ENCODE data around the gene DZIP3.
A peak's percentile ranks its signal among the peaks of the same experiment; 100 is the strongest.

DZIP3 gene, protein sequence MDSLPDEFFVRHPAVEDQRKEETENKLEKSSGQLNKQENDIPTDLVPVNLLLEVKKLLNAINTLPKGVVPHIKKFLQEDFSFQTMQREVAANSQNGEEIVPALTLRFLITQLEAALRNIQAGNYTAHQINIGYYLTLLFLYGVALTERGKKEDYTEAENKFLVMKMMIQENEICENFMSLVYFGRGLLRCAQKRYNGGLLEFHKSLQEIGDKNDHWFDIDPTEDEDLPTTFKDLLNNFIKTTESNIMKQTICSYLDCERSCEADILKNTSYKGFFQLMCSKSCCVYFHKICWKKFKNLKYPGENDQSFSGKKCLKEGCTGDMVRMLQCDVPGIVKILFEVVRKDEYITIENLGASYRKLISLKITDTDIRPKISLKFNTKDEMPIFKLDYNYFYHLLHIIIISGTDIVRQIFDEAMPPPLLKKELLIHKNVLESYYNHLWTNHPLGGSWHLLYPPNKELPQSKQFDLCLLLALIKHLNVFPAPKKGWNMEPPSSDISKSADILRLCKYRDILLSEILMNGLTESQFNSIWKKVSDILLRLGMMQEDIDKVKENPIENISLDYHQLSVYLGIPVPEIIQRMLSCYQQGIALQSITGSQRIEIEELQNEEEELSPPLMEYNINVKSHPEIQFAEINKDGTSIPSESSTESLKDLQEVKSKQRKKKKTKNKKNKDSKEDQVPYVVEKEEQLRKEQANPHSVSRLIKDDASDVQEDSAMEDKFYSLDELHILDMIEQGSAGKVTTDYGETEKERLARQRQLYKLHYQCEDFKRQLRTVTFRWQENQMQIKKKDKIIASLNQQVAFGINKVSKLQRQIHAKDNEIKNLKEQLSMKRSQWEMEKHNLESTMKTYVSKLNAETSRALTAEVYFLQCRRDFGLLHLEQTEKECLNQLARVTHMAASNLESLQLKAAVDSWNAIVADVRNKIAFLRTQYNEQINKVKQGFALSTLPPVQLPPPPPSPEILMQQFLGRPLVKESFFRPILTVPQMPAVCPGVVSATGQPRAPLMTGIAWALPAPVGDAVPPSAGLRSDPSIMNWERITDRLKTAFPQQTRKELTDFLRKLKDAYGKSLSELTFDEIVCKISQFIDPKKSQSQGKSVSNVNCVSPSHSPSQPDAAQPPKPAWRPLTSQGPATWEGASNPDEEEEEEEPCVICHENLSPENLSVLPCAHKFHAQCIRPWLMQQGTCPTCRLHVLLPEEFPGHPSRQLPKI

DNA sequence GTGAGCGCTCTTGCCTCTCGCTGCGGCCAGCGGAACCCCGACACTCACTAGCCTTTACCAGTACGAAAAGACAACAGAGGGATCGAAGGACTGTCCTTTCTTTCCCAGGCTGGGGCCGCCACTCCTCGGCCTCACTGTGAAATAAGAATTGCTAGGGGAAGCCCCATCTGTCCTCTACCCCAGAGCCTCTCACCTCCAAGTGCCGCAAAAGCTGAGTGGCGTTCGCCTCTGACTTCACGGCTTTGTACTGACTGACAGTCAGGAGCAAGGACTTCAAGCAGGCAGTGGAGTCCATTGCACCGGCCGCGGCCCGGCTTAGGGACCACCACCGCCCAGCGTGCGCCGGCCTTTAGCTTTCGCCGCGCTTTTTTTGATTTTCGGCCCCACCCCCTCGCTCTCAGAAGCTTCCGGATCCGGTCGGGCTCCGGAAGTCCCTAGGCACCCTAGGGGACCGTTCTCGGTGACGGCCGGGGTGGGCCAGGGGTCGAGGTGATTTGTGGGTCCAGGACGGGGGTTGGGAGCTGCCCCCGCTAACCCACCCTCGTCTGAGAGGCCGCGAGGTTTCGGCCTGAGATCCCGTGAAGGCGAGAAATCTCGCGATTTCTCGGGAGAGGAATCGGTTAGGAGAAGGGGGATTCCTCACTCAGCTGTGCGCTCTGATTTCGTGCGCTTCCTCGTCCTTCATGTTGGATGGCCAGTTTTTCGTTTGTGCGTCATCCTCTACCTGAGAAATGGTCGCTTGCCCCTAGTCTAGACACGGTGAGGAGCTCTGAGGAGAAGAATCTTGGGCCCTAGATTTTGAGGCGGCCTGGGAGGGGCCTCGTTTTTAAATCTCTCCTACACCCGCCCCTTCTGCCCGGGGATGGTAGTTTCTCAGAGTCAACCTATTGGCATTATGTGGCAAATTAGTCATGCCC lies at the start of gene DZIP3, which contains the start of gene CIP2A:
Gene DZIP3 (plus strand): TSS at position 642 of the 917 bp plus-strand sequence. CDS start 15,685 bp downstream, outside the sequence.
Gene CIP2A (minus strand): TSS at position 358 of the 917 bp plus-strand sequence. CDS start 63 bp downstream, at position 295.
- DNase-seq (ENCODE audit: low read depth in 2 of 2) = peak; percentile 83

DNA sequence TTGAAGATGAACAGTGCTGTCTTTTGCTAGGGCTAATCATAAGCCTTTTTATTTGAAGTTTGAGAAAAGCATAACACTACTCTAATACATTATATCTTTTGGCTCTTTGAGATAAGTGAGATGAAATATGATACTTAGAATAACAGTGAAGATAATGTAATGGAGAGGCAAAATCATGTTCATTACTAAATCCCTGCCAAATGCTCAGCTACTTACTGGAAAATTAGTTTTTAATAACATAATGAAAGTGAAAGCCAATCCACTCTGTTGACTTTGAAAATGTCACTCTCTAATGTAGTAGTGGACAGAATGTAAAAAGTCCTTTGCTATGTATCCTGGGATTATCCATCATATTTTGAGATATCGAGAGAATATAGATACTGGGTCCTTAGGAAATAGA lies 43.3 kb upstream of the DZIP3 start:
- DNase-seq (ENCODE audit: low read depth in 2 of 2) = no peak

DNA sequence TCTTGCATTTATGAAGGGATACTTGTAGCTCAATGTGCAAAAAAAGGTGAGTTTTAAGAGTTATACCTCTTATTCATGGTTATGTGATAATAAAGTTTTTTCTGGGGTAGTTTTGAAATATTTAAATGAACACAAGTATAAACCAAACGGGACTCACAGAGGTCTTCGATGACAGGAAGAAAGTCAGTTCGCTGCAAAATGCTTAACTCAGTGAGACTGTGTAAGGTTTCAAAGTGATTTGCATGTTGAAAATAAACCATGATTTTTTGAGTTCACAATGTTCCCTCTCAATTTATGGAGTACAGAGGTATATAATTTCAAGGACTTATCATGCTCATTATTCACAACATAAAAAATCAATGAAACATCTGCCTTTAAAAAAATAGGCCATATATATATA lies 42.8 kb upstream of the DZIP3 start:
- no peak for DNase-seq (ENCODE audit: low read depth in 2 of 2)

DNA sequence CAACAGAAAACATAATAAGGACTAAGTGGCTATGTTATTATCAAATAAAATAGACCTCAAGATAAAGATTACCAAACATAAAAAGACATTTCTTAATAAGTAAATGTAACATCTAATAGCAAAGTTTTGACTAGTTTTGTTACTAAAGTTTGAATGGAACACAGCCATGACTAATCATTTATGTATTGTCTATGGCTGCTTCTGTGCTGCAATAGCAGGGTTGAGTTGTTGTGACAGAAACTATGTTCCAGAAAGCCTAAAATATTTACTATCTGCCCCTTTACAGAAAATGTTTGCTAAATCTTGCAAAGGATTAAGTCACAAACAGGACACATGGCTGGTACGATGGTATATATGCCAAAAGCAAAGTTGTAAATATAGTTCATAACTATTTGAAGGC lies 41.2 kb upstream of the DZIP3 start:
- no peak for DNase-seq (ENCODE audit: low read depth in 2 of 2)

DNA sequence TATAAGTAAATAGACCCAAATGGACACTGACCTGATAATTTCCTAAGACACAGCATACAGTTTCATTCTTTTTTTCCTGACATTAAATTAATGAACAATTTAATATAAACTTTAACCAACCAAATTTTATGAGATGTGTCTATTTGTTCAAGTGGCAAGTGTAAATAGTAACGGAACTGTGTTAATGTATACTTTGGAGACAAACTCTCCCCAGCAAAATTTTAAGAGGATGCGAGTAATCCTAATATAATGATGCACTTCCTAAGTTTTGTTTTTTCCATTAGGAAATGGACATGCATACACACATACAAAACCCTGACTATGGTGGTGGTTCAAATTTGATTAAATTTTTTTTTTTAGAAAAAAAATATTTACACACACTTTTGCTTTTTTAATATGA lies 40.6 kb upstream of the DZIP3 start:
- no peak for DNase-seq (ENCODE audit: low read depth in 2 of 2)

DNA sequence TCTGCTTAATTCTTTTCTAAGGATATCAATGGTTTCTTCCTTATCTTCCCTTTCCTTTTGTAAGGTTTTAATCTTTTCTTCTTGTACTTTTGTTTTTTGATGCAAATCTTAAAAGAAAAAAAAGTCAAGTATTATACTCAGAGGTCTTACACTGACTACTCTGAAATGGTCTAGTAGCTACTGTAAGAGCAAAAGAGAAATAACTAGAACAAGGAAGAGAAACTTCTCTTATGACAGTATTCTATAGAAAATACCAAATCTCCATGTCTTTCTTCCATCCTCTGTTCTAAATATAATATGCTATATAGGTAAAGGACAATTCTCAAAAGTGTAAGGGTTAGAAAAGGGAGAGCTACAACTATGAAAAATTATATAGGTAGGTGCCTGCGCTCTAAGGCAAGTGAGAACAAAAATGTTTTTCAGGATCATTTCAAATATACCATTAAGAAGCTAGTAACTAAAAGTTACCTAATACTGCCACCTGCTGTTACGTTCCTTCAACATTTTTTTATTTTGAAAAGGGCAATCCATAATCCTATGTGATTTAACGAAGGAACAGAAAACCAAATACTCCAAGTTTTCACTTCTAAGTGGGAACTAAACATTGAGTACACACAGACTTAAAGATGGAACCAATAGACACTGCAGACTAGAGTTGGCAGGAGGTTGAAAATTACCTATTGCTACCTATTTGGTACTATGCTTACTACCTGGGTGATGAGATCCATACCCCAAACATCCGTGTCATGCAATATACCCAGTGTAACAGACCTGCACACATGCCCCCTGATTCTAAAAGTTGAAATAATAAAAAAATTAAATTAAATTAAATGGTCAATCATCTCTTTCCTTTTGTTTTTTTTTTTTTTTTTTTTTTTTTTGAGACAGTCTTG lies 37.0 kb upstream of the DZIP3 start:
- no peak for DNase-seq (ENCODE audit: low read depth in 2 of 2)

DNA sequence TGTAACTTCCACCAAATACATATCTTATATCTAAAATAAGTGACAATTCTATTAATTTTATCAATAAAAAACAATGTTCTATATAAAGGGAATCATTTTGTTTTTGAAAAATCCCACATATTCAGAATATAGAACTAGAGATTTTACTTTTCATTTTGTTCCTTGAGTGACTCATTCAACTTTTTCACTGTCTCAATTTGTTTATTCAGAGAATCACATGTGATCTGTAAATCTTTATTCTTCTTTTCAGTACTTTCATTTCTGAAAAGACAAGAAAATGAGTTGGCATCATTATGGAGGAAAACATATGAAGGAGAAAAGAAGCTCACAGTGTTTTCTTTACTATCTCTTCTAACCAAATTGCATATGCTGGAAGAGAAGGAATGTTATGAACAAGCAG lies 35.3 kb upstream of the DZIP3 start:
- no peak for DNase-seq (ENCODE audit: low read depth in 2 of 2)

DNA sequence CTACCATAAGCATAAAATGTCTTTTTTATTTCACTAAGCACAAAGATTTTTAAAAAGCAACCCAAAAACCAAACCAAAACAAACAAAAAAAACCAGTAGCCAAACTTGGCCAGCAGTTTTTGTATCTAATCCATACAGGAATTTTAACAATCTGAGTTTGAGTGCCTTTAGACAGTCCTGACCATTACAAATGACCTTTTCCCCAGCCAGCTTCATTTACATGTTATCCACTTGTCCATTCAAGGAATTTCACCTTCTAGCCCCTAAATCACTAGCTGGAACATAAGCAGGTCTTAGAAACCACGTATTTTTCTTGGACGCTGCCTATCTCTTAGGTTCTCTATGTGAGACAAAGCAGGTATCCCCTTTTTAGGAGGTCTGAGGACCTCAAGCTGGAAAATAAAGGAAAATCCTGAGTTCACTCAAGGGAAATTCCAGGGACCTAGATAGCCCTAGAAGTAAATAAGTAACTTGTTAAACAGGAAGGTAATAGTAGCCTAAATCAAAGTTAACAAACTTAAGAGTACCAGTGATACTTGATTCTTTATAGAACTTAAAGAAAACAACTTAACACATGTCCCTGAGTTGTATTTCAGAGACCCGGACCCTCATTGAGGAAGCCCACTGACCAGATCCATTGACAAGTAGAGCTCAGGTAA lies 34.5 kb upstream of the DZIP3 start:
- no peak for DNase-seq (ENCODE audit: low read depth in 2 of 2)

DNA sequence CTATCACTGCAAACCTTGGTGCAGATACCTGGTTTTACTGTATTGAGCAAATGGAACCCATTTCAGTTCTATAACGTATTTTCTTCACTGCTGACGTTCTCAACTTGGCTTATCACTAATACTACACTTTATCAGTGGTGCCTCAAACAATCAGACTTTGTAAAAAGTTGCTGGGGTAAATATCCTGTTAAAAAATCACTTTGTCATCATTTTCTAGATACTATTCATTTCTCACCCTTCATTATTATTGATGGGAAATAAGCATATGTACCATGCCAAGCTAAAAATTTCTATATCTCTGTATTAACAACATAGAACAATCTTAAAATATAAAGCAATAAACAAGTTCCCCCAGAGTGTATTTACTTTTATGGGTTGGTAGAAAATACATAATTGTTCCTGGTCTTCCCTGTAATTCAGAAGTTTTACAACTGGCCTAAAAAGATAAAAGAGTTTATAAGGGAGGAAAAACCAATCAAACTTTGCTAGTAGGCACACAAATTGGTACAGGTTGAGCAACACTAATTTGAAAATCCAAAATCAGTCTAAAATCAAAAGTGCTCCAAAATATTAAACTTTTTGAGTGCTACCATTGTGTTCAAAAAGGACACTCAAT lies 33.4 kb upstream of the DZIP3 start:
- DNase-seq (ENCODE audit: low read depth in 2 of 2) = no peak

DNA sequence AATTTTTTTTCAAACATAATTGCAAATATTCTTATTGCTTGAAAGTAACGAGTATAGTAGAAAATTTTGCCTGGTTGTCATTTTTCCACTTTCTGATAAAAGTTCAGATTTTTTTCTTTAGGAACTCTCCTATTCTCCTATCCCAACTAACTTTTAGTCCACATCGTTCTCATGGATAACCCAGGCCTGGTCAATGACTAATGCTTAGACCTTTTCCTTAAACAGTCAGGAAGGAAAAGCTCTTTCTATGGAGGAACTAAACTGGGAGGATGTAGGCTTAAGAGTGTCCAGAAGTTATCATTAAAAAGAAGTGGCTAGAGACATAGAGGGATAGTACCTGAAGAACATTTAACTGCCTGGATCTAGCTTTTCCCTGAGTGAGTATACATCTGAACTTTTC lies 27.0 kb upstream of the DZIP3 start:
- DNase-seq (ENCODE audit: low read depth in 2 of 2) = no peak

DNA sequence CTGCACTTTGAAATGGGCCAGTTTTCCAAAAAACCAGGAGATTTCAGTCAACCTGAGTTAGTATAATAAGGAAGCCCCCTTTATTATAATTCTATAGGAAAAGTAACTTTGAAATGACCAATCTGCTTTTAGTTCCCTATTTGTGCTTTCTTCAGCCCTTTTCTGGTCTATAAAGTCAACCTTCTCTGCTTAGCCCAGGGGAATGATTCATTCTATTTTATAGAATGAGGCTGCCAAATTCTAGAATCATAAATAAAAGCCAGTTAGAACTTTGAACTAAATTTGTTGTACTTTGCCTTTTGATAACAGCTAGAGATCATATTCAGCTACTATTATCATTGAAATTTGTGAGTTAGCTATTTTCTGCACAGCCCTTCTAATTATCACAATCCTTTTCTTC lies 25.0 kb upstream of the DZIP3 start:
- no peak for DNase-seq (ENCODE audit: low read depth in 2 of 2)

DNA sequence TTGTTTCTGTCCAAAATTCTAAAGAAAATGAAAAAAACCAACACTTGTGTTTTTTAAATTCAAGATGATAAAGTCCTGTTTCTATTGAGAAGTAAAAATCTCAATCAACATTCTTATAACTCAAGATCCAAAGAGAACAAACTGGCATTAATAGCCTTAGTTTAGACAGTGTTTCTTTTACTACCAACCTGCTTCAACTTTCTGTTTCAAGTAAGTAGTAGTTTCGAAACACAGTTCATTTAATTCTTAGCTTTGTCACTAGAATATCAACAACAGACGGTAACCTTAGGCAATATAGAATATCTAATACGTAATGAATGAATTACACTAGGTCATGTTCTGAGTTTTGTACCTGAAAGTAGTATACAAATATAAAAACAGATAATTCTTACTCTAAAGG lies 24.0 kb upstream of the DZIP3 start:
- no peak for DNase-seq (ENCODE audit: low read depth in 2 of 2)

DNA sequence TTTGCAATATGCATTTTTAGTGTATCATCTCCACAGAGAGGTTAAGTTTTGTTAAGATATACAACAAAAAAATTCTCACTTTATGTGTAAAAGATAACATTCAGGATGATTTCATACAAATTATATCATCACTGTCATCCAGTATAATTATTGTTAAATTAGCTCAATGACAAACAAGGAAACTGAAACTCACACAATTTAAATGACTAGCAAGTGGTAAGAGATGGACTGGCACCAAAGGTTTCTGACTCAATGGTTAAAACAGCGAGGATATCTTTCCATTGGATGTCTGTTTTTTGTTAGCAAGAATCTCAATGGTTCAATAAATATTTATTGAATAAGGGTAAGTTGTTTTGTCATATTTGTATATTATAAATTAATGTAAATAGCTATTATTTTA lies 22.9 kb upstream of the DZIP3 start:
- DNase-seq (ENCODE audit: low read depth in 2 of 2) = no peak

DNA sequence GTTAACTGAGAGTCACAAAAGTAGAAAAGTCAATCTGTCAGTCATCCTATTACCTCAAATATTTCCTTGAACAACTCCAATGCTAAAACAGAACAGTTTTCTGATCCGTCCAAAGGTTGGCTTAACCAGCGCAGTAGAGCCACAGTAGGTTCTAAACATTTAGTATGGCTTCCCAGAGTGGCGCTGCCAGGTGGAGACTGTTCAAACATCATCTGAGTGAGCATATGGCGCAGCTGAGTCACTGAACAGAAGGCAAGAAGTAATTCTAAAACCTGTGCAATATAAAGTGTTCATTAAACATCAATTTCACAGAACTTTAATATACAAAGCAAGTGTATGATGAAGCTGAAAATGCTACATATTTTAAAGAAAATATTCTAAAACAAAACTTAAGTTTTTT lies 20.2 kb upstream of the DZIP3 start:
- no peak for DNase-seq (ENCODE audit: low read depth in 2 of 2)

DNA sequence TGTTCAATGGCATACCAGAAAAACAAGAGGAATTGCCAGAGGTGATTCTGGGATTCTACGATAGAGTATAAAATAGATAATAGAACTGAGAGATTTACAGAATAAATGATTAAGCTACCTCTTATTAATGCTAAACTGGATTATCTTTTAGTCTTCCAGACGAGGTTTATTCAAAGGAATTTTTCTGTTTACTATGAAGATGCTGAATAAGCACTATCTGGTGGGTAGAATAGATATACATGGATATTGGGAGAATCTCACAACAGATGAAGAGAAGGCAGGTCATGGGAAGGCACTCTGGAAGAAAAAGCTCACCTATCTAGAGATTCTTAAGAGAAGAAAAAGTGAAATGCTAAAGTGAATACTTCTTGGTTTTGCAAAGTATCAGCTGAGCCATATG lies 11.5 kb upstream of the DZIP3 start:
- no peak for DNase-seq (ENCODE audit: low read depth in 2 of 2)

DNA sequence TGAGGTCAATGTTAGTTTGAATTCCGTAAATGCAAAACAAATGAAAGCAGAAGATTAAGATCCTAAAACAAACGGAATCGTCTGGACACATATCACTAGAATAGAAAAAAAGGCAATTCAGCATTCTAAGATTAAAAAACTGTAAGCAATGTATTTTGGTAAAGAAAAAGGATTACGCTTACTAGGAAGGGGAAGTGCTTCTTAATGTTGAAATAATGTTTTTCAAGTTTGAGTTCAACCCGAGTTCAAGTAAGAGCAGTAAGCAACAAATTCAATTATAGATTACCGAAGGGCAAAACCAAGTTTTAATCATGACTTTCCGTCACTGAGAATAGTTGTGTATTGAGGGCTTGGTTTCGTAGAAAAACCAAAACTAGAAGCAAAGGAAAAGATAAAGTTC lies 921 bp upstream of the DZIP3 start:
- no peak for DNase-seq (ENCODE audit: low read depth in 2 of 2)

DNA sequence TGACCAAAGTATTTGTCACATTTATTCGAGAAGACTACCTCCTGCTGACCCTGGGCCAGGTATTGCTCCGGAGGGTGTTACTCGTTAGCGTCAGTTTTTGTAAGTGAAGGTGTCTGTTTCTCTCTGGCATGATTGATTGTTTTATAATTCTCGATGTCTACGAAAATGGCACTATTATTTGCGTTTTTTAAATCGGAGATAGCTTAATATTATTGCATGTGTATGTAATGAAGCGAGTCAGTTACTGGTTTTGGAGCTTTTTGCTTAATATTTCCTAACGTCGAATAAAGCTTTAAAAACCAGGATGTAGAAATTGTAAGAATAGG lies 439 bp downstream of the DZIP3 start:
- DNase-seq (ENCODE audit: low read depth in 2 of 2) = no peak

DNA sequence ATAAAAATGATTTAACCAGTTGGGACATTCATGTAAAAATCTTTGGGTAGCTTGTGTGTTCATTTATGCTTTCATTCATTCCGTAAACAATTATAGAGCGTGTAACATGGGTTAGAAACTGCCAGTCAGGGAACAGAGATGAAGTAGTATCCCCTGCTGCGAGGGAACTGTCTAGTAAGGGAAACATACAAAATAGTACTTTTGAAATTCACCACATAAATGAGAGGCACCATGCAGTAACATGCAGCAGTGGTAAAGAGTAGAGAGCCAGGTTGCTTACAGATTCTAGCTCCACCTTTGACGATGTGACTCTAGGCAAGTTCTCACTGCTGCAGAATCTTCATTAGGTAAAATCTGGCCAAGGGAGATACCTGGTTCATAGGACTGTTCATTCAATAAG lies 938 bp downstream of the DZIP3 start:
- no peak for DNase-seq (ENCODE audit: low read depth in 2 of 2)

DNA sequence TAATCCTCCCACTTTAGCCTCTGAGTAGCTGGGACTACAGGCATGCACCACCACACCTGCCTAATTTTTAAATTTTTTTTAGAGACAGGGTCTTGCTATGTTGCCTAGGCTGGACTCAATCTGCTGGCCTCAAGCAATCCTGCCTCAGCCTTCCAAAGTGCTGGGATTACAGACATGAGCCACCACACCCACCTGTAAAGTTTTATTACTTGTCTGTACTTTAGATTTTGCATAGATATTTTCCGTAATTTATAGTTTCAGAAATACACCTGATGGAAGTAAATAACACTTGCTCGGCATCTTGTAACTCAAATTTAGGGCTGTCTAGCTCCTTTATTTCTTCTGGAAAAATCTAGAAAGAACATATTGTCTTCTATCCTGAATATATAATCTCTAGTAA lies 5.8 kb downstream of the DZIP3 start:
- no peak for DNase-seq (ENCODE audit: low read depth in 2 of 2)

Data from stimulated activated CD8-positive, alpha-beta memory T cell treated with anti-CD3 and anti-CD28 coated beads, Interleukin-2, amount 100 ng/mL, for 48 hours (primary cell).